Glutamatergic neuron (in vitro differentiated cells): Measurements from ENCODE around the gene KIF25. TPM values are rescaled to one million over a fixed set of nuclear protein-coding genes. Genes with fewer than 3 reads are reported as not detected.

ENCODE experiments used
- DNase-seq: peaks from one replicate; pipeline ENCODE4 v3.0.0; 2022
- H3K27ac Mint-ChIP-seq: one replicate; pipeline ENCODE4 v1.8.0; 2020; ENCODE audit warnings: mild to moderate bottlenecking, mixed read lengths, inconsistent platforms; ENCODE audit not compliant: unreplicated experiment
- H3K27me3 Mint-ChIP-seq: one replicate; pipeline ENCODE4 v1.8.0; 2020; ENCODE audit warnings: mild to moderate bottlenecking, moderate library complexity, mixed read lengths, inconsistent platforms; ENCODE audit not compliant: unreplicated experiment
- H3K36me3 Mint-ChIP-seq: one replicate; pipeline ENCODE4 v1.8.0; 2020; ENCODE audit warnings: mild to moderate bottlenecking, mixed read lengths, inconsistent platforms; ENCODE audit not compliant: unreplicated experiment
- H3K4me1 Mint-ChIP-seq: one replicate; pipeline ENCODE4 v1.8.0; 2020; ENCODE audit warnings: mild to moderate bottlenecking, low read depth, mixed read lengths, inconsistent platforms; ENCODE audit not compliant: unreplicated experiment
- H3K4me3 Mint-ChIP-seq: one replicate; pipeline ENCODE4 v1.8.0; 2020; ENCODE audit warnings: mild to moderate bottlenecking, mixed read lengths, inconsistent platforms; ENCODE audit not compliant: unreplicated experiment
- H3K9me3 Mint-ChIP-seq: one replicate; pipeline ENCODE4 v1.8.0; 2020; ENCODE audit warnings: mild to moderate bottlenecking, moderate library complexity, mixed read lengths, inconsistent platforms; ENCODE audit not compliant: unreplicated experiment
- total RNA-seq: library from RNA; stranded (reverse); fragmentation: NEBNext Ultra II Directional; extraction: Animal tissue kit (Norgen Biotek cat#: 25700); gene quantifications from one replicate; pipeline ENCODE4 v1.2.1, GENCODE V29; 2021; ENCODE audit not compliant: unreplicated experiment
- TF ChIP-seq, protein P1 (sequence below): fragments of 200-600 bp; sonication (generic); IDR thresholded peaks from one replicate; pipeline ENCODE4 v1.5.0; 2021; ENCODE audit not compliant: partially characterized antibody, unreplicated experiment

The KIF25 gene
- total RNA-seq, 1 donor from 2014 or later, result not detected

DNA sequence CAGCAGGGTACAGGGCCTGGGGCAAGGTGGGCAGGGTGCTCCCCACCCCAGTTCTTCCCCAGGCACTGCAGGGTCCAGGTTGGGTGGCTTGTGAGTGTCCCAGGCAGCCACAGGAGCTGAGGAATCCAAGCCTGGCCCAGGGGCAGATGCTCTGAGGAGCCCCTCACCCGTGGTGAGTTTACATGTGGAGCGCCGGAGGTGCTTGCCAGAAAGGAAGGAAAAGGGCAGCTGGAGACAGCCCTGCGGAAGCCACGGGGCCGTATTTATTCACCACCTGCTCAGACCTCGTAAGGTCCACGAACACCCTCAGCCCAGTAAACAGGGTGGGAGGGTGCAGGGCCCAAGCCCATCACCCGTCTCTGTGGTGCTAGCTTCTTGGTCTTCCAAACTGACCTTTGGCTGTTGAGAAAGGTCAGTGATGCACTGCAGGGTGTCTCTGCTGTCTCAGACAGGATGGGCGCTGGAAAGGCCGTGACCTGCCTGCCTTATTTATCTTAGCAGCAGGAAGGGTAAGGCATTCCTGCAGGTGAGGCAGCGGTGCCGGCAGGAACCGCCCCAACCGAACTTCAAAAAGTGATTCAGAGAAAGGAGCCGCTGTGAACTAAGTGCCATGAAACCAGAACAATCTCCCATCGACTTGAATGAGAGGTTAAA lies 85.5 kb downstream of the KIF25 start:
- no peak overlapping the region for H3K27ac Mint-ChIP-seq
- TF ChIP-seq, protein P1, sequence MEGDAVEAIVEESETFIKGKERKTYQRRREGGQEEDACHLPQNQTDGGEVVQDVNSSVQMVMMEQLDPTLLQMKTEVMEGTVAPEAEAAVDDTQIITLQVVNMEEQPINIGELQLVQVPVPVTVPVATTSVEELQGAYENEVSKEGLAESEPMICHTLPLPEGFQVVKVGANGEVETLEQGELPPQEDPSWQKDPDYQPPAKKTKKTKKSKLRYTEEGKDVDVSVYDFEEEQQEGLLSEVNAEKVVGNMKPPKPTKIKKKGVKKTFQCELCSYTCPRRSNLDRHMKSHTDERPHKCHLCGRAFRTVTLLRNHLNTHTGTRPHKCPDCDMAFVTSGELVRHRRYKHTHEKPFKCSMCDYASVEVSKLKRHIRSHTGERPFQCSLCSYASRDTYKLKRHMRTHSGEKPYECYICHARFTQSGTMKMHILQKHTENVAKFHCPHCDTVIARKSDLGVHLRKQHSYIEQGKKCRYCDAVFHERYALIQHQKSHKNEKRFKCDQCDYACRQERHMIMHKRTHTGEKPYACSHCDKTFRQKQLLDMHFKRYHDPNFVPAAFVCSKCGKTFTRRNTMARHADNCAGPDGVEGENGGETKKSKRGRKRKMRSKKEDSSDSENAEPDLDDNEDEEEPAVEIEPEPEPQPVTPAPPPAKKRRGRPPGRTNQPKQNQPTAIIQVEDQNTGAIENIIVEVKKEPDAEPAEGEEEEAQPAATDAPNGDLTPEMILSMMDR, result no peak
- peaks cover 10% of the 10 kb centered on the region for H3K9me3 Mint-ChIP-seq
- H3K27me3 Mint-ChIP-seq, result peaks cover 1% of the 10 kb centered on the region
- peaks cover 4% of the 10 kb centered on the region for H3K4me1 Mint-ChIP-seq
- no peaks in the 10 kb centered on the region for H3K36me3 Mint-ChIP-seq
- H3K4me3 Mint-ChIP-seq, result no peak overlapping the region
- DNase-seq, result no peak

GRCh38 chr6:168083514-168083885 lies 86.0 kb downstream of the KIF25 start:
- Mint-ChIP-seq H3K9me3 (peaks cover 9% of the 10 kb centered on the region), H3K27ac (no peak overlapping the region)

DNA sequence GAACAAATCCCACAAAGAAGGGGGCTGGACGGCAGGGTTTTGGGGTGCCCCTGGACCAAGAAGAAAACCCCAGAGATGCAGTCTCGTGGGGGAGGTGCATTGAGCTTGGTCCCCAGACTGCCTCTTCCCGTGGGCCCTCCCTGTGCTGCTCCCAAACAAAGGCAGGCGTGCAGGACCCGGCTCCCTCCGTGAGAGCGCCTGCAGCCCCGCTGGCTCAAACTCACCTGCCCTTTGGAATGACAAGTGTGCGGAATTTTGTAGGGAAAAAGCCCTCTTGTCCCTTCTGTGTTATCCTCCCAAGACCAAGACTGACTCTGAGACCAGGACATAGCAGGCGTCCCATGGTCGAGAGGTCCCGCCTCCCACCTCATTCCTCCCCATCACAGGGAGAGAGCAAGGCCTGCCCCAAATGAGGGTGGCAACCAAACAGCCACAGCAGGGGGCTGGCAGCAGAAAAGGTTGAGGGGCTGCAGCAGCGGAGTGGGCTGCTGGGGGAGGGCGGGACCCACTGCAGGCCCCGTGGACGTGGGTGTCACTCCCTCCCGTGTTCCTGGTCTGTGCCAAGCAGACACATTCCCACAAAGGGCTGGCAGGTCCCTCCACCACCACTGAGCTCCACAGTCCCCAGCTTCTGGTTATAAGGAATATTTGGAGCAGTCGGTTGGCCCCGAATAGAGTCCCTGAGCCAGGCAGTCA lies 87.1 kb downstream of the KIF25 start:
- H3K36me3 Mint-ChIP-seq, result no peaks in the 10 kb centered on the region
- TF ChIP-seq, protein P1, result no peak
- H3K27me3 Mint-ChIP-seq, result peaks cover 6% of the 10 kb centered on the region
- no peak overlapping the region for H3K27ac Mint-ChIP-seq
- no peak for DNase-seq
- peaks cover 9% of the 10 kb centered on the region for H3K9me3 Mint-ChIP-seq
- peaks cover 10% of the 10 kb centered on the region for H3K4me1 Mint-ChIP-seq
- no peak overlapping the region for H3K4me3 Mint-ChIP-seq

More at GRCh38 chr6:168083514-168083885, 86.0 kb downstream of the KIF25 start:
- no peaks in the 10 kb centered on the region for H3K36me3 Mint-ChIP-seq
- no peak overlapping the region for H3K4me3 Mint-ChIP-seq
- H3K4me1 Mint-ChIP-seq, result peaks cover 5% of the 10 kb centered on the region
- TF ChIP-seq, protein P1, result no peak
- no peak for DNase-seq
- peaks cover 3% of the 10 kb centered on the region for H3K27me3 Mint-ChIP-seq

- no peak overlapping the region for H3K4me3 Mint-ChIP-seq
- no peaks in the 10 kb centered on the region for H3K36me3 Mint-ChIP-seq
- H3K9me3 Mint-ChIP-seq, result peaks cover 12% of the 10 kb centered on the region
- no peak for DNase-seq
- H3K4me1 Mint-ChIP-seq, result peaks cover 10% of the 10 kb centered on the region
- TF ChIP-seq, protein P1, result no peak
- H3K27ac Mint-ChIP-seq, result no peak overlapping the region
- H3K27me3 Mint-ChIP-seq, result peaks cover 9% of the 10 kb centered on the region
Measured at GRCh38 chr6:168086066-168086465, 88.6 kb downstream of the KIF25 start.

DNA sequence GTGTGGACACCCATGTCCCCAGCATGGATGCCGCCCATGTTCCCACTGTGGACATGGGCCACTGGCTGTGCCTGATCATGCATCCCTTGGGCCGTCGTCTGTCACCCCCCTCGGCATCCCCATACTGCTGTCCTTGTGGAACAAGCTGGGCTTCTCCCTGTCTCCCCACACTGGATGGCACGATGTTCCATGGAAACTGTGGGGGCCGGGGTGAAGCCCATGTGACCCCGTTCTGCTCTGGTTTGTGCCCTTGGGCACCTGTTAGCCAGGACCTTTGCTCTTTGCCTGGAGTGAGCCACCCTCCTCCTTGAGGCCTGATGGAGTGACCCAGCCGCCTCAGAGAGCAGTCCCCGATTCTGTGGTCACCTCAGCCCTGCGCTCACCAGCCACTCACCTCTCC lies 89.1 kb downstream of the KIF25 start:
- peaks cover 9% of the 10 kb centered on the region for H3K27me3 Mint-ChIP-seq
- H3K4me3 Mint-ChIP-seq, result no peak overlapping the region
- DNase-seq, result no peak
- TF ChIP-seq, protein P1, result no peak
- H3K27ac Mint-ChIP-seq, result no peak overlapping the region
- no peaks in the 10 kb centered on the region for H3K36me3 Mint-ChIP-seq
- H3K4me1 Mint-ChIP-seq, result peaks cover 10% of the 10 kb centered on the region
- peaks cover 12% of the 10 kb centered on the region for H3K9me3 Mint-ChIP-seq
